Neutrophil (primary cell): ENCODE measurements around the gene ITGAD.

Source experiments
- H3K27ac ChIP-seq: fragments of 200-600 bp; sonication (generic); 2 replicates; pipeline ENCODE4 v1.5.1; 2016; ENCODE audit warnings: mild to moderate bottlenecking, moderate library complexity
- H3K27me3 ChIP-seq: fragments of 200-600 bp; sonication (generic); 2 replicates; pipeline ENCODE4 v1.6.0; 2016; ENCODE audit warnings: mild to moderate bottlenecking
- H3K36me3 ChIP-seq: fragments of 200-600 bp; sonication (generic); 2 replicates; pipeline ENCODE4 v1.5.1; 2017
- H3K4me1 ChIP-seq, 2 experiments: fragments of 200-600 bp in 1 of 2; sonication (generic) in 1 of 2; 1 replicate in 1 of 2; 2 replicates in 1 of 2; pipeline versions ENCODE4 v1.5.1 to v1.6.1; 2013 to 2016; ENCODE audit warnings: low read depth in 1 of 2, low read length in 1 of 2, mild to moderate bottlenecking in 1 of 2, moderate library complexity in 1 of 2; ENCODE audit not compliant: control insufficient read depth in 1 of 2, insufficient read depth in 1 of 2
- H3K4me3 ChIP-seq, 2 experiments: fragments of 200-600 bp in 1 of 2; sonication (generic) in 1 of 2; 1 replicate in 1 of 2; 2 replicates in 1 of 2; pipeline ENCODE4 v1.5.1; 2013 to 2016; ENCODE audit warnings: low read depth in 1 of 2, low read length in 1 of 2, mild to moderate bottlenecking in 1 of 2, moderate library complexity in 1 of 2
- H3K9me3 ChIP-seq: fragments of 200-600 bp; sonication (generic); 2 replicates; pipeline ENCODE4 v1.5.1; 2016
- CTCF ChIP-seq: fragments of 200-600 bp; sonication (generic); IDR thresholded peaks from 2 replicates; pipeline ENCODE4 v1.5.1; 2016; ENCODE audit warnings: antibody characterized with exemption

The ITGAD gene

GRCh38 chr16:31428279-31428597, 35.1 kb downstream of the ITGAD start, which contains the start of gene COX6A2:
Gene COX6A2, minus strand, starts transcription at chr16:31428360. Its CDS starts 35 bp downstream, at chr16:31428325.
- no peak for TF ChIP-seq CTCF
- Histone ChIP-seq H3K27ac (no peak within 1 kb of the TSS), H3K27me3 (peaks cover 16% of the 10 kb centered on the region), H3K4me3 (peak within 1 kb of the TSS; percentile 45 to 61), H3K4me1 (peaks cover 0 to 5% of the 10 kb centered on the region in 2 experiments), H3K36me3 (no peaks in the 10 kb centered on the region), H3K9me3 (no peaks in the 10 kb centered on the region)

- Histone ChIP-seq H3K27me3 (peaks cover 16% of the 10 kb centered on the region), H3K4me3 (no peak overlapping the region), H3K4me1 (peaks cover 0 to 5% of the 10 kb centered on the region in 2 experiments), H3K36me3 (no peaks in the 10 kb centered on the region), H3K27ac (no peak overlapping the region), H3K9me3 (no peaks in the 10 kb centered on the region)
- no peak for TF ChIP-seq CTCF
Measured at GRCh38 chr16:31428638-31429247, 35.6 kb downstream of the ITGAD start.

GRCh38 chr16:31429314-31429713, 36.2 kb downstream of the ITGAD start:
- H3K36me3 ChIP-seq, result no peaks in the 10 kb centered on the region
- H3K27ac ChIP-seq, result no peak overlapping the region
- no peak for TF ChIP-seq CTCF
- H3K9me3 ChIP-seq, result no peaks in the 10 kb centered on the region
- peaks cover 0 to 5% of the 10 kb centered on the region in 2 experiments for H3K4me1 ChIP-seq
- peaks cover 16% of the 10 kb centered on the region for H3K27me3 ChIP-seq
- no peak overlapping the region for H3K4me3 ChIP-seq

GRCh38 chr16:31429796-31430195, 36.7 kb downstream of the ITGAD start:
- peaks cover 16% of the 10 kb centered on the region for H3K27me3 ChIP-seq
- peaks cover 0 to 5% of the 10 kb centered on the region in 2 experiments for H3K4me1 ChIP-seq
- H3K4me3 ChIP-seq, result no peak overlapping the region
- no peaks in the 10 kb centered on the region for H3K9me3 ChIP-seq
- no peaks in the 10 kb centered on the region for H3K36me3 ChIP-seq
- H3K27ac ChIP-seq, result no peak overlapping the region
- no peak for TF ChIP-seq CTCF

- H3K36me3 ChIP-seq, result no peaks in the 10 kb centered on the region
- no peak for TF ChIP-seq CTCF
- peaks cover 16% of the 10 kb centered on the region for H3K27me3 ChIP-seq
- H3K9me3 ChIP-seq, result no peaks in the 10 kb centered on the region
- H3K27ac ChIP-seq, result no peak overlapping the region
- no peak overlapping the region for H3K4me3 ChIP-seq
- peaks cover 0 to 5% of the 10 kb centered on the region in 2 experiments for H3K4me1 ChIP-seq
Measured at GRCh38 chr16:31430380-31431052, 37.4 kb downstream of the ITGAD start.
